Measurements from ENCODE around the gene SEMA3F.

GRCh38 chr3:50194903-50195500, 39.9 kb downstream of the SEMA3F start:
- no peak for TF ChIP-seq RFX5 (IDR thresholded peaks at IDR 0.05; ENCODE audit: low read depth, low read length)
- TF ChIP-seq CTCF (conservative IDR thresholded peaks at IDR 0.05; ENCODE audit: low read depth, low read length), result no peak
- TF ChIP-seq POLR2A (IDR thresholded peaks at IDR 0.05; ENCODE audit: low read depth, low read length), result no peak
- no peak for TF ChIP-seq BHLHE40 (IDR thresholded peaks at IDR 0.05; ENCODE audit: low read depth, low read length)
- no peak for TF ChIP-seq FOS (IDR thresholded peaks at IDR 0.05; ENCODE audit: low read depth, low read length)
- TF ChIP-seq USF2 (IDR thresholded peaks at IDR 0.05; ENCODE audit: low read depth, low read length), result no peak
- no peak for TF ChIP-seq CEBPB (IDR thresholded peaks at IDR 0.05; ENCODE audit: low read depth, low read length)
- TF ChIP-seq MXI1 (IDR thresholded peaks at IDR 0.05; ENCODE audit: borderline replicate concordance, low read depth, low read length), result no peak
- no peak for TF ChIP-seq RCOR1 (IDR thresholded peaks at IDR 0.05; ENCODE audit: insufficient replicate concordance, low read length)
- TF ChIP-seq SMC3 (IDR thresholded peaks at IDR 0.05; ENCODE audit: low read depth, low read length), result no peak
- no peak for TF ChIP-seq CHD1 (IDR thresholded peaks at IDR 0.05; ENCODE audit: low read depth, low read length)
- TF ChIP-seq MAZ (IDR thresholded peaks at IDR 0.05; ENCODE audit: borderline replicate concordance, low read depth, low read length), result no peak
